GM12878 (cell line): ENCODE results near the gene MCC. TPM values are rescaled to one million over a fixed set of nuclear protein-coding genes. Genes with fewer than 3 reads are reported as not detected.

ENCODE experiments used
- ATAC-seq: fragments of 200-7000 bp; cut with Tn5 transposase; 3 replicates; pipeline ENCODE4 v1.9.1; 2020; ENCODE audit warnings: mild to moderate bottlenecking, moderate library complexity
- BruUV-seq: library from RNA; stranded (reverse); fragments of 400-500 nt; replicated peaks from 2 replicates; lab custom pipeline; 2021; lab: Mats Ljungman, UMichigan
- CTCF ChIA-PET: fragments of 300-600 bp; sonication (Branson Sonifier 250); formaldehyde crosslinking; extraction: SDS; loops from one replicate; lab custom pipeline; 2021; ENCODE audit warnings: inconsistent platforms; lab: Yijun Ruan, JAX
- POLR2A ChIA-PET: fragments of 350-600 bp; formaldehyde crosslinking; extraction: SDS; loops from one replicate; lab custom pipeline; 2021; ENCODE audit warnings: inconsistent platforms; lab: Charles Lee
- RAD21 ChIA-PET: fragments of 300-600 bp; sonication (Branson Sonifier 250); formaldehyde crosslinking; loops from one replicate; lab custom pipeline; 2023; ENCODE audit warnings: antibody characterized with exemption; ENCODE audit not compliant: unreplicated experiment; lab: Charles Lee
- SMC1A ChIA-PET: fragments of 300-600 bp; sonication (Branson Sonifier 250); formaldehyde crosslinking; loops from one replicate; lab custom pipeline; 2023; ENCODE audit not compliant: unreplicated experiment, uncharacterized antibody; lab: Charles Lee
- DNase-seq: peaks from one replicate; pipeline ENCODE4 v3.0.0-alpha.2; 2011; ENCODE audit warnings: low read depth, low spot score
- FAIRE-seq: peaks from 3 replicates; lab custom pipeline; 2011; peaks lifted over from hg19 to GRCh38; lab: Jason Lieb, UNC
- H2AFZ ChIP-seq: 2 replicates; pipeline ENCODE4 v1.6.0; 2011; ENCODE audit warnings: low read depth, low read length, control low read depth; ENCODE audit not compliant: control insufficient read depth
- H3K27ac ChIP-seq: 2 replicates; pipeline ENCODE4 v1.5.1; 2011; ENCODE audit warnings: control low read depth; ENCODE audit not compliant: control insufficient read depth, insufficient read depth
- H3K27me3 ChIP-seq, 2 experiments: replicated peaks in 1 of 2; 2 replicates each; pipeline versions ENCODE4 v1.6.0 to v1.6.1; 2011; ENCODE audit warnings: low read length in 1 of 2; ENCODE audit not compliant: control insufficient read depth in 2 of 2, insufficient read depth in 2 of 2
- H3K36me3 ChIP-seq, 2 experiments: 2 replicates each; pipeline ENCODE4 v1.5.1; 2011; ENCODE audit warnings: low read length in 1 of 2; ENCODE audit not compliant: control insufficient read depth in 2 of 2, insufficient read depth in 2 of 2
- H3K4me1 ChIP-seq: 2 replicates; pipeline ENCODE4 v1.6.1; 2011; ENCODE audit warnings: mild to moderate bottlenecking, low read length, moderate library complexity, mixed read lengths; ENCODE audit not compliant: control insufficient read depth, insufficient read depth
- H3K4me2 ChIP-seq: 2 replicates; pipeline ENCODE4 v1.6.0; 2011; ENCODE audit warnings: control low read depth; ENCODE audit not compliant: control insufficient read depth, insufficient read depth
- H3K4me3 ChIP-seq: fragments of 200-600 bp; sonication (generic); 2 replicates; pipeline ENCODE4 v1.5.1; 2016
- H3K79me2 ChIP-seq: 2 replicates; pipeline ENCODE4 v1.6.0; 2011; ENCODE audit warnings: low read length; ENCODE audit not compliant: control insufficient read depth, insufficient read depth
- H3K9ac ChIP-seq: 2 replicates; pipeline ENCODE4 v1.8.0; 2011; ENCODE audit warnings: low read length, control low read depth, mixed read lengths; ENCODE audit not compliant: control insufficient read depth, insufficient read depth
- H3K9me3 ChIP-seq: replicated peaks from 3 replicates; pipeline ENCODE4 v1.5.1; 2011; ENCODE audit warnings: mild to moderate bottlenecking, low read length; ENCODE audit not compliant: control insufficient read depth, insufficient read depth
- H4K20me1 ChIP-seq: 2 replicates; pipeline ENCODE4 v1.6.0; 2011; ENCODE audit not compliant: control insufficient read depth, insufficient read depth
- BCL11A ChIP-seq: IDR thresholded peaks from 2 replicates; pipeline ENCODE4 v1.6.1; 2011; ENCODE audit warnings: low read depth, low read length
- CBFB ChIP-seq: IDR thresholded peaks from 2 replicates; pipeline ENCODE4 v1.6.1; 2016; ENCODE audit warnings: antibody characterized with exemption, low read depth
- CHD1 ChIP-seq: IDR thresholded peaks from 2 replicates; pipeline ENCODE4 v1.6.1; 2012; ENCODE audit warnings: low read depth, low read length, improper control_type of control experiment
- FOXM1 ChIP-seq: IDR thresholded peaks from 2 replicates; pipeline ENCODE4 v1.6.1; 2012; ENCODE audit warnings: low read depth, mild to moderate bottlenecking, inconsistent platforms, low read length, moderate library complexity
- IKZF1 ChIP-seq: fragments of 450-650 bp; conservative IDR thresholded peaks from 2 replicates; pipeline ENCODE4 v1.6.1; 2017; ENCODE audit warnings: antibody characterized with exemption, mild to moderate bottlenecking
- JUND ChIP-seq: IDR thresholded peaks from 2 replicates; pipeline ENCODE4 v1.6.1; 2012; ENCODE audit warnings: low read depth, mild to moderate bottlenecking, low read length, improper control_type of control experiment, moderate library complexity
- MTA2 ChIP-seq: fragments of 450-650 bp; IDR thresholded peaks from 2 replicates; pipeline ENCODE4 v1.6.1; 2016; ENCODE audit warnings: low read depth, mild to moderate bottlenecking, moderate library complexity
- MYB ChIP-seq: fragments of 150-350 bp; IDR thresholded peaks from 2 replicates; pipeline ENCODE4 v1.6.1; 2014; ENCODE audit warnings: mild to moderate bottlenecking, low read depth, low read length, borderline replicate concordance
- MYC ChIP-seq: IDR thresholded peaks from 2 replicates; pipeline ENCODE4 v1.6.1; 2011; ENCODE audit warnings: mild to moderate bottlenecking, low read length, moderate library complexity, inconsistent platforms; ENCODE audit not compliant: insufficient read depth, insufficient replicate concordance, insufficient read length, severe bottlenecking
- POLR2AphosphoS5 ChIP-seq: IDR thresholded peaks from 2 replicates; pipeline ENCODE4 v1.6.1; 2011; ENCODE audit warnings: mild to moderate bottlenecking, low read length, inconsistent platforms
- STAT1 ChIP-seq: fragments of 450-650 bp; conservative IDR thresholded peaks from 2 replicates; pipeline ENCODE4 v1.6.1; 2014; ENCODE audit warnings: antibody characterized with exemption, mild to moderate bottlenecking
- ZNF217 ChIP-seq: fragments of 450-650 bp; IDR thresholded peaks from 2 replicates; pipeline ENCODE4 v1.6.1; 2017; ENCODE audit warnings: antibody characterized with exemption, mild to moderate bottlenecking
- ZZZ3 ChIP-seq: IDR thresholded peaks from 2 replicates; pipeline ENCODE4 v1.6.1; 2011; ENCODE audit warnings: low read depth; ENCODE audit not compliant: control insufficient read depth, insufficient read length
- WGBS: methylation state at CpG from one replicate; pipeline ENCODE4 v1.1.6; 2016; ENCODE audit warnings: low lambda C conversion rate; ENCODE audit not compliant: insufficient replicate concordance, insufficient coverage; ENCODE audit errors: missing lambda C conversion rate; 5-methylcytosine and 5-hydroxymethylcytosine counted together
- in situ Hi-C: fragments of 300-500 bp; cut with MboI; formaldehyde crosslinking; loops from 9 replicates; pipeline ENCODE4 v1.14.3; 2018; ENCODE audit warnings: mixed read lengths
- intact Hi-C: fragments of 100-400 bp; cut with micrococcal nuclease; formaldehyde crosslinking; loops from one replicate; pipeline ENCODE4 v1.14.2; 2022; ENCODE audit not compliant: unreplicated experiment
- polyA plus RNA-seq, 11 experiments: library from polyadenylated mRNA; depleted of rRNA in 4 of 11; unstranded in 6 of 11; stranded (reverse) in 5 of 11; fragments of >200 nt; fragmentation: Nextera tagmentation in 4 of 11; fragmentation: Illumina TruSeq in 1 of 11; extraction: Ambion mirVana in 4 of 11; extraction: Trizol in 1 of 11; gene quantifications; 1 replicate in 1 of 11; 2 replicates in 10 of 11; pipeline versions ENCODE4 v1.2.1 to v1.2.3, GENCODE V29; 2011 to 2016; ENCODE audit warnings: inconsistent platforms in 2 of 11, missing spikeins in 2 of 11, low read depth in 1 of 11
- total RNA-seq, 4 experiments: library from RNA; depleted of rRNA in 3 of 4; stranded (reverse); fragments of >200 nt in 3 of 4; fragmentation: Illumina TruSeq in 1 of 4; extraction: Trizol in 1 of 4; gene quantifications; 2 replicates each; pipeline versions ENCODE4 v1.2.1 to v1.2.3, GENCODE V29; 2013 to 2021
- TF ChIP-seq, protein P1 (sequence below): IDR thresholded peaks from 2 replicates; pipeline ENCODE4 v1.6.1; 2012; ENCODE audit warnings: improper control_type of control experiment, low read depth, low read length; ENCODE audit not compliant: insufficient replicate concordance
- TF ChIP-seq, protein P2 (sequence below): IDR thresholded peaks from 2 replicates; pipeline ENCODE4 v1.6.1; 2011; ENCODE audit warnings: low read depth, low read length, improper control_type of control experiment, borderline replicate concordance
- TF ChIP-seq, protein P3 (sequence below): fragments of 450-650 bp; IDR thresholded peaks from 2 replicates; pipeline ENCODE4 v1.6.1; 2018; ENCODE audit warnings: borderline replicate concordance, mild to moderate bottlenecking; ENCODE audit not compliant: partially characterized antibody

The MCC gene
- total and polyA plus RNA-seq, 10 of the 15 experiments (the other 5 are each of a cell fraction or from before 2014, with no cell fraction given), result 0.03 to 0.86 (median 0.16) TPM

DNA sequence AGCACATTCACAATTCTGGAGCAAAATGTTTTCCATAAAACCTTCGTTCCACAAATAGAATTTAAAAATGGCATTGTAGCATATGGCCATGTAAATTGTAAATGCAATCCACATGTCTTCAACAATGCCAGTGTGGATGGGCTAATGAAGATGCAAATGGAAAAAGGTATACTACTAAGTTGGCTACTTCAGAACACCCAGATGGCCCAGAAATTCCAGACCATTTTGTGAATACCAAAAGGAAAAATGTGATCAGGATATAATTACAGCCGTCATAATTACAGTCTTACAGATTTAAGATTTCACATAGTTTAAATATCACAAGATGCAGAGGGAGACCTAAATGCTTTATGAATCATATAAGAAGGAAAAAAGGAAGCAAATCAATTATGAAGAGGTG, 170.6 kb downstream of the MCC start:
- Histone ChIP-seq H3K27ac (no peak overlapping the region), H3K9ac (no peak overlapping the region), H3K4me1 (no peaks in the 10 kb centered on the region), H3K4me3 (no peak overlapping the region), H3K36me3 (no peaks in the 10 kb centered on the region), H4K20me1 (no peaks in the 10 kb centered on the region), H3K79me2 (no peaks in the 10 kb centered on the region), H3K27me3 (no peaks in the 10 kb centered on the region), H3K9me3 (no peaks in the 10 kb centered on the region), H3K4me2 (no peak overlapping the region), H2AFZ (no peak overlapping the region)
- WGBS, result 46% methylated on average over 2 of the region's 2 CpGs
- ATAC-seq (no peak), DNase-seq (no peak), FAIRE-seq (no peak)
- intact Hi-C loops (no loop called here), in situ Hi-C loops (no loop called here)
- ChIA-PET CTCF (no interaction called here), POLR2A (no interaction called here), SMC1A (no interaction called here), RAD21 (no interaction called here)
- BruUV-seq, result no TSS peak
- no peak for TF ChIP-seq FOXM1
- TF ChIP-seq IKZF1, result no peak
- TF ChIP-seq ZZZ3, result no peak
- no peak for TF ChIP-seq MYB
- no peak for TF ChIP-seq CBFB
- no peak for TF ChIP-seq MTA2
- no peak for TF ChIP-seq MYC
- no peak for TF ChIP-seq ZNF217
- TF ChIP-seq JUND, result no peak
- TF ChIP-seq POLR2AphosphoS5, result no peak
- TF ChIP-seq, protein P1, sequence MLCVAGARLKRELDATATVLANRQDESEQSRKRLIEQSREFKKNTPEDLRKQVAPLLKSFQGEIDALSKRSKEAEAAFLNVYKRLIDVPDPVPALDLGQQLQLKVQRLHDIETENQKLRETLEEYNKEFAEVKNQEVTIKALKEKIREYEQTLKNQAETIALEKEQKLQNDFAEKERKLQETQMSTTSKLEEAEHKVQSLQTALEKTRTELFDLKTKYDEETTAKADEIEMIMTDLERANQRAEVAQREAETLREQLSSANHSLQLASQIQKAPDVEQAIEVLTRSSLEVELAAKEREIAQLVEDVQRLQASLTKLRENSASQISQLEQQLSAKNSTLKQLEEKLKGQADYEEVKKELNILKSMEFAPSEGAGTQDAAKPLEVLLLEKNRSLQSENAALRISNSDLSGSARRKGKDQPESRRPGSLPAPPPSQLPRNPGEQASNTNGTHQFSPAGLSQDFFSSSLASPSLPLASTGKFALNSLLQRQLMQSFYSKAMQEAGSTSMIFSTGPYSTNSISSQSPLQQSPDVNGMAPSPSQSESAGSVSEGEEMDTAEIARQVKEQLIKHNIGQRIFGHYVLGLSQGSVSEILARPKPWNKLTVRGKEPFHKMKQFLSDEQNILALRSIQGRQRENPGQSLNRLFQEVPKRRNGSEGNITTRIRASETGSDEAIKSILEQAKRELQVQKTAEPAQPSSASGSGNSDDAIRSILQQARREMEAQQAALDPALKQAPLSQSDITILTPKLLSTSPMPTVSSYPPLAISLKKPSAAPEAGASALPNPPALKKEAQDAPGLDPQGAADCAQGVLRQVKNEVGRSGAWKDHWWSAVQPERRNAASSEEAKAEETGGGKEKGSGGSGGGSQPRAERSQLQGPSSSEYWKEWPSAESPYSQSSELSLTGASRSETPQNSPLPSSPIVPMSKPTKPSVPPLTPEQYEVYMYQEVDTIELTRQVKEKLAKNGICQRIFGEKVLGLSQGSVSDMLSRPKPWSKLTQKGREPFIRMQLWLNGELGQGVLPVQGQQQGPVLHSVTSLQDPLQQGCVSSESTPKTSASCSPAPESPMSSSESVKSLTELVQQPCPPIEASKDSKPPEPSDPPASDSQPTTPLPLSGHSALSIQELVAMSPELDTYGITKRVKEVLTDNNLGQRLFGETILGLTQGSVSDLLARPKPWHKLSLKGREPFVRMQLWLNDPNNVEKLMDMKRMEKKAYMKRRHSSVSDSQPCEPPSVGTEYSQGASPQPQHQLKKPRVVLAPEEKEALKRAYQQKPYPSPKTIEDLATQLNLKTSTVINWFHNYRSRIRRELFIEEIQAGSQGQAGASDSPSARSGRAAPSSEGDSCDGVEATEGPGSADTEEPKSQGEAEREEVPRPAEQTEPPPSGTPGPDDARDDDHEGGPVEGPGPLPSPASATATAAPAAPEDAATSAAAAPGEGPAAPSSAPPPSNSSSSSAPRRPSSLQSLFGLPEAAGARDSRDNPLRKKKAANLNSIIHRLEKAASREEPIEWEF, result no peak
- no peak for TF ChIP-seq STAT1
- no peak for TF ChIP-seq CHD1
- no peak for TF ChIP-seq BCL11A
- TF ChIP-seq, protein P2, sequence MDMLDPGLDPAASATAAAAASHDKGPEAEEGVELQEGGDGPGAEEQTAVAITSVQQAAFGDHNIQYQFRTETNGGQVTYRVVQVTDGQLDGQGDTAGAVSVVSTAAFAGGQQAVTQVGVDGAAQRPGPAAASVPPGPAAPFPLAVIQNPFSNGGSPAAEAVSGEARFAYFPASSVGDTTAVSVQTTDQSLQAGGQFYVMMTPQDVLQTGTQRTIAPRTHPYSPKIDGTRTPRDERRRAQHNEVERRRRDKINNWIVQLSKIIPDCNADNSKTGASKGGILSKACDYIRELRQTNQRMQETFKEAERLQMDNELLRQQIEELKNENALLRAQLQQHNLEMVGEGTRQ, result no peak
- TF ChIP-seq, protein P3, sequence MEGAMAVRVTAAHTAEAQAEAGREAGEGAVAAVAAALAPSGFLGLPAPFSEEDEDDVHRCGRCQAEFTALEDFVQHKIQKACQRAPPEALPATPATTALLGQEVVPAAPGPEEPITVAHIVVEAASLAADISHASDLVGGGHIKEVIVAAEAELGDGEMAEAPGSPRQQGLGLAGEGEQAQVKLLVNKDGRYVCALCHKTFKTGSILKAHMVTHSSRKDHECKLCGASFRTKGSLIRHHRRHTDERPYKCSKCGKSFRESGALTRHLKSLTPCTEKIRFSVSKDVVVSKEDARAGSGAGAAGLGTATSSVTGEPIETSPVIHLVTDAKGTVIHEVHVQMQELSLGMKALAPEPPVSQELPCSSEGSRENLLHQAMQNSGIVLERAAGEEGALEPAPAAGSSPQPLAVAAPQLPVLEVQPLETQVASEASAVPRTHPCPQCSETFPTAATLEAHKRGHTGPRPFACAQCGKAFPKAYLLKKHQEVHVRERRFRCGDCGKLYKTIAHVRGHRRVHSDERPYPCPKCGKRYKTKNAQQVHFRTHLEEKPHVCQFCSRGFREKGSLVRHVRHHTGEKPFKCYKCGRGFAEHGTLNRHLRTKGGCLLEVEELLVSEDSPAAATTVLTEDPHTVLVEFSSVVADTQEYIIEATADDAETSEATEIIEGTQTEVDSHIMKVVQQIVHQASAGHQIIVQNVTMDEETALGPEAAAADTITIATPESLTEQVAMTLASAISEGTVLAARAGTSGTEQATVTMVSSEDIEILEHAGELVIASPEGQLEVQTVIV, result no peak
